H1 (cell line): ENCODE data around the gene FOXN1. TPM values are rescaled to one million over a fixed set of nuclear protein-coding genes. Genes with fewer than 3 reads are reported as not detected.

ENCODE experiments used
- CHD7 ChIP-seq: fragments of 300-600 bp; sonication (generic); IDR thresholded peaks from 2 replicates; pipeline ENCODE4 v1.7.1; 2012; ENCODE audit warnings: low read length, moderate library complexity, mild to moderate bottlenecking, inconsistent platforms; ENCODE audit not compliant: insufficient replicate concordance
- POLR2A ChIP-seq, 2 experiments: IDR thresholded peaks; 1 replicate in 1 of 2; 2 replicates in 1 of 2; pipeline ENCODE4 v1.6.1; 2011; ENCODE audit warnings: low read depth in 2 of 2, low read length in 2 of 2, mild to moderate bottlenecking in 2 of 2; ENCODE audit errors: control extremely low read depth in 1 of 2
- RNF2 ChIP-seq: fragments of 200-900, 300-1000 bp; sonication (generic); IDR thresholded peaks from 2 replicates; pipeline ENCODE4 v1.7.1; 2016; ENCODE audit warnings: borderline replicate concordance, low read depth, mild to moderate bottlenecking, antibody characterized with exemption, low read length; ENCODE audit not compliant: poor library complexity, severe bottlenecking; ENCODE audit errors: missing control alignments
- TAF1 ChIP-seq: IDR thresholded peaks from 2 replicates; pipeline ENCODE4 v1.6.1; 2011; ENCODE audit warnings: mild to moderate bottlenecking, low read depth, low read length
- polyA plus RNA-seq, 7 experiments: library from polyadenylated mRNA; depleted of rRNA in 3 of 7; stranded (reverse) in 5 of 7; unstranded in 2 of 7; fragments of >200 nt in 5 of 7; fragments of 200-250 nt in 2 of 7; gene quantifications; 1 replicate in 5 of 7; 2 replicates in 1 of 7; 4 replicates in 1 of 7; pipeline versions ENCODE4 v1.2.1 to v1.2.3, GENCODE V29; 2011 to 2013; ENCODE audit warnings: missing spikeins in 2 of 7, mixed read lengths in 2 of 7
- total RNA-seq: library from RNA; stranded (reverse); fragmentation: NEBNext Ultra II Directional; extraction: Animal tissue kit (Norgen Biotek cat#: 25700); gene quantifications from 2 replicates; pipeline ENCODE4 v1.2.1, GENCODE V29; 2021

The FOXN1 gene
- total and polyA plus RNA-seq, 2 of the 8 experiments (the other 6 are each of a cell fraction or from before 2014, with no cell fraction given) = not detected

DNA sequence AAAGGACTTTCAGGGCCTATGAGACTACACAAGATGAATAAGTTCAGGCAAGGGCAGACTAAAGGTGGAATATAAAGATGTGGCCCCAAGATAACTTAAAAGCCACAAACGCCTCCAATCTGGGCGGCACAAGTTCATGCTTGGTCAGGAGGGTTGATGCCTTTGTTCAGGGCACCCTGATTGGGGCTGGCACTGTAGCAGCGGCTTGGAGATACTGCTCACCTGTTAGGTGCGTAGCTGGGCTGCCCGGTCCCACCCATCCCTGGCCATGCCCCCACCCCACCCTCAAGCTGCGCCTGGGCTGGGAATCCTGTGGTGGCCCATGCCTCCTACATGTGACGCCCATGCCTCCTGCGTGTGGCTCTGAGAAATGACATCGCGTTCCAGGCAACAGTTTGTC lies 45.2 kb upstream of the FOXN1 start (continued):
- TF ChIP-seq CHD7 (no peak), POLR2A (IDR thresholded peaks at IDR 0.05; ENCODE audit: control extremely low read depth in 1 of 2, low read depth in 2 of 2, low read length in 2 of 2) (no peak), TAF1 (no peak), RNF2 (no peak)
